Liver (tissue), 3 donors: ENCODE results near the gene CCDC12.

Source experiments
- ATF3 ChIP-seq: IDR thresholded peaks from 2 replicates; pipeline ENCODE4 v1.6.1; 2016; ENCODE audit warnings: antibody characterized with exemption
- EGR1 ChIP-seq, 2 donors: IDR thresholded peaks; 2 replicates each; pipeline ENCODE4 v1.6.1; 2016 to 2018; ENCODE audit warnings: antibody characterized with exemption in 2 of 2, low read depth in 2 of 2
- FOXA1 ChIP-seq: IDR thresholded peaks from 2 replicates; pipeline ENCODE4 v1.6.1; 2016; ENCODE audit warnings: antibody characterized with exemption
- FOXA2 ChIP-seq: IDR thresholded peaks from 2 replicates; pipeline ENCODE4 v1.6.1; 2016; ENCODE audit warnings: antibody characterized with exemption
- GABPA ChIP-seq, 2 donors: IDR thresholded peaks in 1 of 2; conservative IDR thresholded peaks in 1 of 2; 2 replicates each; pipeline ENCODE4 v1.6.1; 2016; ENCODE audit warnings: antibody characterized with exemption in 2 of 2, mild to moderate bottlenecking in 1 of 2, moderate library complexity in 1 of 2
- MAX ChIP-seq: IDR thresholded peaks from 2 replicates; pipeline ENCODE4 v1.6.1; 2016; ENCODE audit warnings: antibody characterized with exemption
- RAD21 ChIP-seq, 2 donors: IDR thresholded peaks; 2 replicates each; pipeline ENCODE4 v1.6.1; 2016; ENCODE audit warnings: antibody characterized with exemption in 2 of 2, mild to moderate bottlenecking in 2 of 2
- REST ChIP-seq: IDR thresholded peaks from 2 replicates; pipeline ENCODE4 v1.6.1; 2016; ENCODE audit warnings: antibody characterized with exemption, mild to moderate bottlenecking
- RXRA ChIP-seq, 2 donors: IDR thresholded peaks; 2 replicates each; pipeline ENCODE4 v1.6.1; 2017 to 2018; ENCODE audit warnings: antibody characterized with exemption in 2 of 2, mild to moderate bottlenecking in 1 of 2
- TAF1 ChIP-seq: conservative IDR thresholded peaks from 2 replicates; pipeline ENCODE4 v1.6.1; 2016; ENCODE audit warnings: antibody characterized with exemption, mild to moderate bottlenecking
- YY1 ChIP-seq: IDR thresholded peaks from 2 replicates; pipeline ENCODE4 v1.6.1; 2016; ENCODE audit warnings: antibody characterized with exemption, mild to moderate bottlenecking
- TF ChIP-seq, protein P1 (sequence below): fragments of 150-350 bp; IDR thresholded peaks from 2 replicates; pipeline ENCODE4 v1.5.1; 2017; ENCODE audit warnings: improper control_type of control experiment, low read depth, low read length; ENCODE audit not compliant: missing input control
- donor health status: healthy.
- donor health status: healthy.

- TF ChIP-seq FOXA2 (no peak), EGR1 (IDR thresholded peaks at IDR 0.05; ENCODE audit: low read depth in 2 of 2) (no peak), MAX (no peak), ATF3 (no peak), REST (no peak), TAF1 (no peak), RAD21 (IDR thresholded peaks at IDR 0.05) (no peak), YY1 (no peak), GABPA (IDR thresholded peaks at IDR 0.05 in 1 of 2, conservative IDR thresholded peaks at IDR 0.05 in 1 of 2) (no peak), RXRA (IDR thresholded peaks at IDR 0.05) (no peak), FOXA1 (no peak)
- TF ChIP-seq, protein P1, sequence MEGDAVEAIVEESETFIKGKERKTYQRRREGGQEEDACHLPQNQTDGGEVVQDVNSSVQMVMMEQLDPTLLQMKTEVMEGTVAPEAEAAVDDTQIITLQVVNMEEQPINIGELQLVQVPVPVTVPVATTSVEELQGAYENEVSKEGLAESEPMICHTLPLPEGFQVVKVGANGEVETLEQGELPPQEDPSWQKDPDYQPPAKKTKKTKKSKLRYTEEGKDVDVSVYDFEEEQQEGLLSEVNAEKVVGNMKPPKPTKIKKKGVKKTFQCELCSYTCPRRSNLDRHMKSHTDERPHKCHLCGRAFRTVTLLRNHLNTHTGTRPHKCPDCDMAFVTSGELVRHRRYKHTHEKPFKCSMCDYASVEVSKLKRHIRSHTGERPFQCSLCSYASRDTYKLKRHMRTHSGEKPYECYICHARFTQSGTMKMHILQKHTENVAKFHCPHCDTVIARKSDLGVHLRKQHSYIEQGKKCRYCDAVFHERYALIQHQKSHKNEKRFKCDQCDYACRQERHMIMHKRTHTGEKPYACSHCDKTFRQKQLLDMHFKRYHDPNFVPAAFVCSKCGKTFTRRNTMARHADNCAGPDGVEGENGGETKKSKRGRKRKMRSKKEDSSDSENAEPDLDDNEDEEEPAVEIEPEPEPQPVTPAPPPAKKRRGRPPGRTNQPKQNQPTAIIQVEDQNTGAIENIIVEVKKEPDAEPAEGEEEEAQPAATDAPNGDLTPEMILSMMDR = no peak
These were observed 25.8 kb downstream of the CCDC12 start for GRCh38 chr3:46950650-46951241.
